B cell (primary cell): Measurements from ENCODE around the gene BMERB1. TPM values are rescaled to one million over a fixed set of nuclear protein-coding genes. Genes with fewer than 3 reads are reported as not detected.

Experiments used
- ATAC-seq: fragments of 200-7000 bp; cut with Tn5 transposase; one replicate; pipeline ENCODE4 v1.10.0; 2021; ENCODE audit warnings: low read depth, mild to moderate bottlenecking, moderate number of reproducible peaks, moderate library complexity
- CTCF ChIA-PET: fragments of 350-600 bp; sonication (Branson Sonifier 250); formaldehyde crosslinking; loops from one replicate; lab custom pipeline; 2021; ENCODE audit warnings: antibody characterized with exemption, inconsistent platforms; lab: Charles Lee
- POLR2A ChIA-PET: fragments of 350-600 bp; sonication (Branson Sonifier 250); formaldehyde crosslinking; loops from one replicate; lab custom pipeline; 2021; ENCODE audit warnings: antibody characterized with exemption; lab: Charles Lee
- DNase-seq: peaks from one replicate; pipeline ENCODE4 v3.0.0; 2013
- H2AFZ ChIP-seq: 2 replicates; pipeline ENCODE4 v1.6.1; 2012; ENCODE audit warnings: mild to moderate bottlenecking, low read depth, low read length; ENCODE audit not compliant: insufficient read depth, poor library complexity, severe bottlenecking
- H3K27ac ChIP-seq, 2 donors: 1 replicate in 1 of 2; 2 replicates in 1 of 2; pipeline ENCODE4 v1.5.1; 2012 to 2013; ENCODE audit warnings: low read length in 2 of 2, mild to moderate bottlenecking in 2 of 2, moderate library complexity in 1 of 2
- H3K27me3 ChIP-seq, 4 experiments: fragments of 200-600 bp in 1 of 4; sonication (generic) in 1 of 4; replicated peaks in 1 of 4; 1 replicate in 2 of 4; 2 replicates in 2 of 4; pipeline versions ENCODE4 v1.6.1 to v1.7.0; 2013 to 2016; ENCODE audit warnings: low read length in 3 of 4, mild to moderate bottlenecking in 2 of 4, mixed read lengths in 1 of 4, moderate library complexity in 1 of 4; ENCODE audit not compliant: insufficient read depth in 4 of 4, control insufficient read depth in 3 of 4; ENCODE audit errors: control extremely low read depth in 1 of 4
- H3K36me3 ChIP-seq, 2 experiments: replicated peaks in 1 of 2; 1 replicate in 1 of 2; 2 replicates in 1 of 2; pipeline versions ENCODE4 v1.6.1 to v1.7.1; 2013; ENCODE audit warnings: low read length in 1 of 2; ENCODE audit not compliant: insufficient read depth in 2 of 2, control insufficient read depth in 1 of 2; ENCODE audit errors: control extremely low read depth in 1 of 2, extremely low read depth in 1 of 2
- H3K4me1 ChIP-seq, 2 donors: fragments of 200-600 bp in 1 of 2; sonication (generic) in 1 of 2; 1 replicate in 1 of 2; 2 replicates in 1 of 2; pipeline versions ENCODE4 v1.5.1 to v1.6.1; 2013 to 2017; ENCODE audit warnings: low read length in 2 of 2; ENCODE audit not compliant: control insufficient read depth in 2 of 2, insufficient read depth in 2 of 2
- H3K4me2 ChIP-seq: replicated peaks from 2 replicates; pipeline ENCODE3; 2012; ENCODE audit warnings: mild to moderate bottlenecking, low read depth, low read length; ENCODE audit not compliant: poor library complexity, severe bottlenecking
- H3K4me3 ChIP-seq, 5 experiments: fragments of 200-600 bp in 1 of 5; sonication (generic) in 1 of 5; 1 replicate in 3 of 5; 2 replicates in 2 of 5; pipeline versions ENCODE4 v1.5.1 to v1.7.0; 2011 to 2016; ENCODE audit warnings: low read length in 4 of 5, mild to moderate bottlenecking in 4 of 5, low read depth in 2 of 5, control low read depth in 1 of 5, moderate library complexity in 1 of 5; ENCODE audit not compliant: insufficient read depth in 1 of 5; ENCODE audit errors: control extremely low read depth in 1 of 5, extremely low read depth in 1 of 5
- H3K79me2 ChIP-seq: fragments of 200-600 bp; sonication (generic); one replicate; pipeline ENCODE4 v1.6.0; 2016; ENCODE audit warnings: low read length; ENCODE audit not compliant: control insufficient read depth, insufficient read depth
- H3K9ac ChIP-seq: fragments of 200-600 bp; sonication (generic); 2 replicates; pipeline ENCODE4 v1.6.1; 2017; ENCODE audit warnings: mild to moderate bottlenecking, low read length, moderate library complexity
- H3K9me3 ChIP-seq, 3 donors: one replicate each; pipeline versions ENCODE4 v1.6.1 to v1.7.1; 2013; ENCODE audit warnings: low read length in 2 of 3; ENCODE audit not compliant: control insufficient read depth in 2 of 3, insufficient read depth in 1 of 3; ENCODE audit errors: control extremely low read depth in 1 of 3
- H4K20me1 ChIP-seq: 2 replicates; pipeline ENCODE4 v1.6.0; 2012; ENCODE audit warnings: mild to moderate bottlenecking, low read length; ENCODE audit not compliant: insufficient read depth, control insufficient read depth, poor library complexity, severe bottlenecking
- H3K27ac Mint-ChIP-seq: one replicate; pipeline ENCODE4 v1.8.0; 2021; ENCODE audit warnings: mixed read lengths
- H3K27me3 Mint-ChIP-seq: one replicate; pipeline ENCODE4 v1.8.0; 2021; ENCODE audit warnings: mixed read lengths
- H3K4me1 Mint-ChIP-seq: one replicate; pipeline ENCODE4 v1.8.0; 2021; ENCODE audit warnings: mixed read lengths
- H3K4me3 Mint-ChIP-seq: one replicate; pipeline ENCODE4 v1.8.0; 2021; ENCODE audit warnings: mixed read lengths
- H3K9me3 Mint-ChIP-seq: one replicate; pipeline ENCODE4 v1.8.0; 2022; ENCODE audit warnings: mixed read lengths; ENCODE audit not compliant: insufficient read depth
- EZH2 ChIP-seq: IDR thresholded peaks from 2 replicates; pipeline ENCODE4 v1.6.1; 2012; ENCODE audit warnings: borderline replicate concordance, low read depth, mild to moderate bottlenecking, moderate library complexity, low read length; ENCODE audit not compliant: insufficient read depth, poor library complexity, severe bottlenecking
- WGBS: methylation state at CpG from one replicate; pipeline ENCODE4 v1.1.5; 2013; ENCODE audit warnings: missing lambda C conversion rate; ENCODE audit not compliant: insufficient coverage; 5-methylcytosine and 5-hydroxymethylcytosine counted together
- intact Hi-C: fragments of 100-400 bp; cut with micrococcal nuclease; formaldehyde crosslinking; loops from one replicate; pipeline ENCODE4 v1.10.0; 2022
- polyA plus RNA-seq: library from polyadenylated mRNA; depleted of rRNA; stranded (reverse); fragments of >200 nt; gene quantifications from 2 replicates; pipeline ENCODE4 v1.2.3, GENCODE V29; 2012
- total RNA-seq, 2 donors: library from RNA; stranded (reverse); fragments of 120-200 nt in 1 of 2; gene quantifications; 1 replicate in 1 of 2; 2 replicates in 1 of 2; pipeline versions ENCODE4 v1.2.3 to v1.2.4, GENCODE V29; 2013 to 2022
- TF ChIP-seq, protein P1 (sequence below): fragments of 200-600 bp; IDR thresholded peaks from one replicate; pipeline ENCODE4 v1.8.0; 2022; ENCODE audit warnings: antibody characterized with exemption, mild to moderate bottlenecking

BMERB1 gene
- total and polyA plus RNA-seq, 2 donors (not counting 1 experiment from before 2014, with no cell fraction given) = 2.2 to 11.2 TPM

DNA sequence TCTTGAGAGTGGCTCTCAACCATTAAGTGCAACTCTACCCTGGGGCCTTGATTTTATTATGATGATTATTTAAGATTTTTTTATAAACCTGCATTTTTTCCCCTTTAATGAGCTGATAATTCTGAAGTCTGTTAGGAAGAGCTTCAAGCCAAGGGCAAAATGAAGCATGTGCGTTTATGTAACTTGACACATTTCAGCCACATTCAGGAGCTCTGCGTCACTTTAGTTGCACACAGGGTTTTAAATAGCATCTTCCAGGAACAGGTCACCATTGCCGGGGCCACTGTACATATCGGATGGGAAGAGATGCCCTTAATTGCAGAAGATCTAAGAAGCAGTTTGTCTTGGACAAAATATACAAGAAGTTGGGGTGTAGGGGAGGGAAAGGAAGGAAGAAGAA is 89.6 kb downstream of the BMERB1 start:
- Mint-ChIP-seq H3K9me3 (no peaks in the 10 kb centered on the region), H3K27me3 (no peaks in the 10 kb centered on the region), H3K27ac (no peak overlapping the region), H3K4me1 (peaks cover 10% of the 10 kb centered on the region), H3K4me3 (no peak overlapping the region)
- no peak overlapping the region for H2AFZ ChIP-seq
- no peaks in the 10 kb centered on the region for H4K20me1 ChIP-seq
- intact Hi-C loops = loop anchor here (2.0 kb wide), 1 partner anchor 67 kb away; no protein-coding TSS in a partner anchor
- H3K79me2 ChIP-seq = no peaks in the 10 kb centered on the region
- no peak overlapping the region for H3K4me3 ChIP-seq
- no peak overlapping the region for H3K4me2 ChIP-seq
- no peak for TF ChIP-seq EZH2
- TF ChIP-seq, protein P1, sequence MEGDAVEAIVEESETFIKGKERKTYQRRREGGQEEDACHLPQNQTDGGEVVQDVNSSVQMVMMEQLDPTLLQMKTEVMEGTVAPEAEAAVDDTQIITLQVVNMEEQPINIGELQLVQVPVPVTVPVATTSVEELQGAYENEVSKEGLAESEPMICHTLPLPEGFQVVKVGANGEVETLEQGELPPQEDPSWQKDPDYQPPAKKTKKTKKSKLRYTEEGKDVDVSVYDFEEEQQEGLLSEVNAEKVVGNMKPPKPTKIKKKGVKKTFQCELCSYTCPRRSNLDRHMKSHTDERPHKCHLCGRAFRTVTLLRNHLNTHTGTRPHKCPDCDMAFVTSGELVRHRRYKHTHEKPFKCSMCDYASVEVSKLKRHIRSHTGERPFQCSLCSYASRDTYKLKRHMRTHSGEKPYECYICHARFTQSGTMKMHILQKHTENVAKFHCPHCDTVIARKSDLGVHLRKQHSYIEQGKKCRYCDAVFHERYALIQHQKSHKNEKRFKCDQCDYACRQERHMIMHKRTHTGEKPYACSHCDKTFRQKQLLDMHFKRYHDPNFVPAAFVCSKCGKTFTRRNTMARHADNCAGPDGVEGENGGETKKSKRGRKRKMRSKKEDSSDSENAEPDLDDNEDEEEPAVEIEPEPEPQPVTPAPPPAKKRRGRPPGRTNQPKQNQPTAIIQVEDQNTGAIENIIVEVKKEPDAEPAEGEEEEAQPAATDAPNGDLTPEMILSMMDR = no peak
- H3K36me3 ChIP-seq = no peaks in the 10 kb centered on the region
- WGBS = 100% methylated on average over 4 of the region's 4 CpGs
- no peaks in the 10 kb centered on the region for H3K27me3 ChIP-seq
- peaks cover 0 to 2% (median 0%) of the 10 kb centered on the region in 3 donors for H3K9me3 ChIP-seq
- ChIA-PET CTCF (interaction anchor here (1.0 to 1.2 kb wide), 3 partner anchors 35 to 136 kb away, joined by 3 read pairs; no protein-coding TSS in a partner anchor), POLR2A (interaction anchor here (1.6 kb wide), 1 partner anchor 67 kb away, joined by 4 read pairs; no protein-coding TSS in a partner anchor)
- peaks cover 5 to 11% of the 10 kb centered on the region in 2 donors for H3K4me1 ChIP-seq
- H3K27ac ChIP-seq = no peak overlapping the region
- no peak overlapping the region for H3K9ac ChIP-seq
- DNase-seq (no peak), ATAC-seq (no peak)

DNA sequence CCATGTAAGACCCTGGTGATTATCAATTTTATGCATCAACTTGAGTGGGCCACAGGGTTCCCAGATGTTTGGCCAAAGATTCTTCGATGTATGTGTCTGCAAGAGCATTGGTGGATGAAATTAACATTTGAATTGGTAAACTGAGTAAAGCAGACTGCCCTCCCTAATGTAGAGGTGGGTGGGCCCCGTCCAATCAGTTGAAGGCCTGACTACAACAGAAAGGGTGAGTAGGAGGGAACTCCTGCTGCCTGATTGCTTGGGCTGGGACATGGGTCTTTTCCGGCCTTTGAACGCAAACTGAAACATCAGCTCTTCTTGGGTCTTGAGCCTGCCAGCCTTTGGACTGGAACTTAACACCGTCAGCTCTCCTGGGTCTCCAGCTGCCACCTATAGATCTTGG is 90.6 kb downstream of the BMERB1 start:
- no peaks in the 10 kb centered on the region for H3K36me3 ChIP-seq
- H3K27me3 ChIP-seq = no peaks in the 10 kb centered on the region
- 89% methylated on average over 5 of the region's 5 CpGs for WGBS
- Mint-ChIP-seq H3K4me1 (peaks cover 10% of the 10 kb centered on the region), H3K9me3 (no peaks in the 10 kb centered on the region), H3K27ac (no peak overlapping the region), H3K27me3 (no peaks in the 10 kb centered on the region), H3K4me3 (no peak overlapping the region)
- H2AFZ ChIP-seq = no peak overlapping the region
- no peak overlapping the region for H3K27ac ChIP-seq
- DNase-seq (no peak), ATAC-seq (no peak)
- POLR2A ChIA-PET = no interaction called here
- TF ChIP-seq, protein P1 = no peak
- no peaks in the 10 kb centered on the region for H4K20me1 ChIP-seq
- peaks cover 0 to 2% (median 0%) of the 10 kb centered on the region in 3 donors for H3K9me3 ChIP-seq
- H3K9ac ChIP-seq = no peak overlapping the region
- no peak overlapping the region for H3K4me2 ChIP-seq
- intact Hi-C loops = no loop called here
- no peak overlapping the region for H3K4me3 ChIP-seq
- peaks cover 5 to 11% of the 10 kb centered on the region in 2 donors for H3K4me1 ChIP-seq
- H3K79me2 ChIP-seq = no peaks in the 10 kb centered on the region
- CTCF ChIA-PET = no interaction called here
